IMR-90 (cell line): ENCODE measurements around the gene C1QTNF12.

ENCODE experiments used
- CTCF ChIP-seq: conservative IDR thresholded peaks from 2 replicates; pipeline ENCODE4 v1.5.1; 2012; ENCODE audit warnings: mild to moderate bottlenecking, low read depth, low read length, improper control_type of control experiment
- MXI1 ChIP-seq: IDR thresholded peaks from 2 replicates; pipeline ENCODE4 v1.6.1; 2012; ENCODE audit warnings: low read depth, mild to moderate bottlenecking, low read length, moderate library complexity, borderline replicate concordance

- no peak for TF ChIP-seq MXI1
- TF ChIP-seq CTCF, result peak; percentile 11; the same call in 1 of the 2 replicates
Measured at GRCh38 chr1:1283821-1284220, 37.3 kb upstream of the C1QTNF12 start.
